ENCODE measurements around the gene NRL. TPM values are rescaled to one million over a fixed set of nuclear protein-coding genes. Genes with fewer than 3 reads are reported as not detected.

NRL gene
- total RNA-seq, 1 experiment from 2014 or later = 0.66 TPM

DNA sequence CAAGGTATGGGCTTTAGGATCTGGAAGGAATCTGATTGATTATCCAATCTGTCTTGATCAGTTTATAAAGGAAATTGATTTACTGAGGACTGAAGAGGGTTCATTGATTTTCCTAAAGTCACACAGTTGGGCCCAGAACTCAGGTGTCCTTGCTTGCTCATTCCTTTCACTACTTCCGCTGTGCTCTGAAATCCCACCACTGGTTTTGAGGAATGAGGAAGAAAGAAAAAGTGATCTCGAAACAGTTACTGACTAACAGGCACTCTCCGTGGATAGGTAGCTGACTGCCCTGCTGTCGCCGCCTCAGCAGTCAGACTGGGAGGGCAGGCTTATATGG is 15.6 kb upstream of the NRL start, which contains the start of gene FITM1 (continued):
- TF ChIP-seq, protein P1, sequence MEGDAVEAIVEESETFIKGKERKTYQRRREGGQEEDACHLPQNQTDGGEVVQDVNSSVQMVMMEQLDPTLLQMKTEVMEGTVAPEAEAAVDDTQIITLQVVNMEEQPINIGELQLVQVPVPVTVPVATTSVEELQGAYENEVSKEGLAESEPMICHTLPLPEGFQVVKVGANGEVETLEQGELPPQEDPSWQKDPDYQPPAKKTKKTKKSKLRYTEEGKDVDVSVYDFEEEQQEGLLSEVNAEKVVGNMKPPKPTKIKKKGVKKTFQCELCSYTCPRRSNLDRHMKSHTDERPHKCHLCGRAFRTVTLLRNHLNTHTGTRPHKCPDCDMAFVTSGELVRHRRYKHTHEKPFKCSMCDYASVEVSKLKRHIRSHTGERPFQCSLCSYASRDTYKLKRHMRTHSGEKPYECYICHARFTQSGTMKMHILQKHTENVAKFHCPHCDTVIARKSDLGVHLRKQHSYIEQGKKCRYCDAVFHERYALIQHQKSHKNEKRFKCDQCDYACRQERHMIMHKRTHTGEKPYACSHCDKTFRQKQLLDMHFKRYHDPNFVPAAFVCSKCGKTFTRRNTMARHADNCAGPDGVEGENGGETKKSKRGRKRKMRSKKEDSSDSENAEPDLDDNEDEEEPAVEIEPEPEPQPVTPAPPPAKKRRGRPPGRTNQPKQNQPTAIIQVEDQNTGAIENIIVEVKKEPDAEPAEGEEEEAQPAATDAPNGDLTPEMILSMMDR (IDR thresholded peaks at IDR 0.05 in 2 of 3, conservative IDR thresholded peaks at IDR 0.05 in 1 of 3; ENCODE audit: borderline replicate concordance in 1 of 3, insufficient read depth in 1 of 3, low read depth in 2 of 3, low read length in 2 of 3) = no peak
- no peak for TF ChIP-seq ELF1 (IDR thresholded peaks at IDR 0.05; ENCODE audit: borderline replicate concordance, low read depth)

DNA sequence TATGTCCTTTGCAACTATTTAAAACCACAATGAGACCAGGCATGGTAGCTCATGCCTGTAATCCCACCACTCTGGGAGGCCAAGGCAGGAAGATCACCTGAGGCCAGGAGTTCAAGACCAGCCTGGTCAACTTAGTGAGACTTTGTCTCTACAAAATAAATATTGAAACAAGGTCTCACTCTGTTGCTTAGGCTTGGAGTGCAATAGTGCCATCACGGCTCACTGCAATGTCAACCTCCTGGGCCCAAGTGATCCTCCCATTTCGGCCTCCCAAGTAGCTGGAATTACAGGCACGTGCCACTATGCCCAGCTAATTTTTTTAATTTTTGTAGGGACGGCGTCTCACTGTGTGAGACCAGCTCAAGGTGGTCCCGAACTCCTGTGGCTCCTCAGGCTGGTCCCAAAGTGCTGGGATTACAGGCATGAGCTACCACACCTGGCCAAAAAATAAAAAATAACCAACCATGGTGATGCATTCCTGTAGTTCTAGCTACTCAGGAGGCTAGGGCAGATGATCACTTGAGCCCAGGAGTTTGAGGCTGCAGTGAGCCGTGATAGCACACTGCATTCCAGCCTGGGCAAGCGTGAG is 14.8 kb upstream of the NRL start:
- ChIA-PET RAD21 (ENCODE audit: low non-redundant PET in 1 of 2, low total read pairs in 2 of 2, uncharacterized antibody in 2 of 2, unreplicated experiment in 2 of 2) (no interaction called here), POLR2A (interaction anchor here (1.2 to 3.0 kb wide), 2 partner anchors 15 to 35 kb away, joined by 3 to 8 read pairs; partner anchors contain the start of genes DCAF11, NRL and PCK2), CTCF (interaction anchor here (1.2 kb wide), 1 partner anchor 21 kb away, joined by 3 read pairs; no protein-coding TSS in a partner anchor)
- intact Hi-C loops (cut with micrococcal nuclease) = no loop called here
- no peak overlapping the region for H3K9ac ChIP-seq (ENCODE audit: low read length)
- no peaks in the 10 kb centered on the region for H3K27me3 ChIP-seq (ENCODE audit: insufficient read depth, low read length)
- H2AFZ ChIP-seq (ENCODE audit: low read depth, low read length, poor library complexity, severe bottlenecking) = no peak overlapping the region
- H3K4me2 ChIP-seq (ENCODE audit: low read length) = no peak overlapping the region
- no peaks in the 10 kb centered on the region for H4K20me1 ChIP-seq (ENCODE audit: insufficient read depth)
- no peak overlapping the region for H3K4me3 ChIP-seq (replicated peaks in 1 of 2; ENCODE audit: low read depth in 1 of 2, low read length in 2 of 2)
- no peaks in the 10 kb centered on the region for H3K4me1 ChIP-seq (ENCODE audit: control insufficient read depth in 1 of 2, insufficient read depth in 2 of 2, low read length in 2 of 2)
- no TSS peak for BruUV-seq (replicated peaks)
- no peak overlapping the region for H3K27ac ChIP-seq (ENCODE audit: low read depth, low read length)
- ATAC-seq = no peak
- DNase-seq (ENCODE audit: low read depth, low spot score) = no peak
- TF ChIP-seq SIN3A (IDR thresholded peaks at IDR 0.05; ENCODE audit: low read depth) = no peak
- no peaks in the 10 kb centered on the region for H3K9me2 ChIP-seq (ENCODE audit: insufficient read depth)
- no peaks in the 10 kb centered on the region for H3K79me2 ChIP-seq (ENCODE audit: insufficient read depth, low read length)
- no peaks in the 10 kb centered on the region for H3K36me3 ChIP-seq (ENCODE audit: control insufficient read depth in 1 of 2, insufficient read depth in 2 of 2, low read length in 2 of 2)
- no peaks in the 10 kb centered on the region for H3K9me3 ChIP-seq (ENCODE audit: control insufficient read depth in 1 of 2, insufficient read depth in 1 of 2, low read depth in 1 of 2, low read length in 2 of 2)

DNA sequence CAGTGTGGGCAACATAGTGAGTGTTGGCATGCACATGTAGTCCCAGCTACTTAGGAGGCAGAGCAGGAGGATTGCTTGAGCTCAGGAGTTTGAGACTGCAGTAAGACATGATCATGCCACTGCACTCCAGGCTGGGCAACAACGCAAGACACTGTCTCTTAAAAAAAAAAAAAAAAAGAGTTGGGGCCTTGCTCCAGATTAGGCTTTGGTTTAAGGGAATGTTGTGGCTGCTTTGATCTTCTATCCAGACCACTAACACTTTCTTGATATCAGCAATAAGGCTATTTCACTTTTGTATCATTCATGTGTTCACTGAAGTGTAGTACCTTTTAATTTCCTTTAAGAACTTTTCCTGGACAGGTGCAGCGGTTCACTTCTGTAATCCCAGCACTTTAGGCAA is 12.9 kb upstream of the NRL start:
- Histone ChIP-seq H3K9me2 (ENCODE audit: insufficient read depth) (no peaks in the 10 kb centered on the region), H3K4me3 (replicated peaks in 1 of 2; ENCODE audit: low read depth in 1 of 2, low read length in 2 of 2) (no peak overlapping the region), H3K79me2 (ENCODE audit: insufficient read depth, low read length) (no peaks in the 10 kb centered on the region), H3K9me3 (ENCODE audit: control insufficient read depth in 1 of 2, insufficient read depth in 1 of 2, low read depth in 1 of 2, low read length in 2 of 2) (no peaks in the 10 kb centered on the region), H3K27ac (ENCODE audit: low read depth, low read length) (no peak overlapping the region), H3K9ac (ENCODE audit: low read length) (no peak overlapping the region), H3K4me2 (ENCODE audit: low read length) (no peak overlapping the region), H2AFZ (ENCODE audit: low read depth, low read length, poor library complexity, severe bottlenecking) (no peak overlapping the region), H4K20me1 (ENCODE audit: insufficient read depth) (no peaks in the 10 kb centered on the region), H3K27me3 (ENCODE audit: insufficient read depth, low read length) (no peaks in the 10 kb centered on the region), H3K36me3 (ENCODE audit: control insufficient read depth in 1 of 2, insufficient read depth in 2 of 2, low read length in 2 of 2) (peaks cover 0 to 3% of the 10 kb centered on the region in 2 experiments; a peak in 2 of 4 replicates), H3K4me1 (ENCODE audit: control insufficient read depth in 1 of 2, insufficient read depth in 2 of 2, low read length in 2 of 2) (no peaks in the 10 kb centered on the region)
- DNase-seq (ENCODE audit: low read depth, low spot score) = no peak
- ChIA-PET RAD21 (ENCODE audit: low non-redundant PET in 1 of 2, low total read pairs in 2 of 2, uncharacterized antibody in 2 of 2, unreplicated experiment in 2 of 2) (interaction anchor here in 1 of 2 experiments (0.7 kb wide), 1 partner anchor 14 kb away, joined by 3 read pairs; no protein-coding TSS in a partner anchor), CTCF (interaction anchor here (0.8 kb wide), 1 partner anchor 70 kb away, joined by 3 read pairs; no protein-coding TSS in a partner anchor), POLR2A (interaction anchor here (0.6 to 1.9 kb wide), 3 partner anchors 8 to 27 kb away, joined by 3 to 8 read pairs (median 5); partner anchors contain the start of genes EMC9 and PSME1)
- BruUV-seq (replicated peaks) = no TSS peak
- no peak for ATAC-seq
- intact Hi-C loops (cut with micrococcal nuclease) = no loop called here
- TF ChIP-seq CBX3 (IDR thresholded peaks at IDR 0.05; ENCODE audit: low read depth) = no peak
- TF ChIP-seq, protein P2, sequence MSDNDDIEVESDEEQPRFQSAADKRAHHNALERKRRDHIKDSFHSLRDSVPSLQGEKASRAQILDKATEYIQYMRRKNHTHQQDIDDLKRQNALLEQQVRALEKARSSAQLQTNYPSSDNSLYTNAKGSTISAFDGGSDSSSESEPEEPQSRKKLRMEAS (IDR thresholded peaks at IDR 0.05) = no peak
- TF ChIP-seq, protein P1 (IDR thresholded peaks at IDR 0.05 in 2 of 3, conservative IDR thresholded peaks at IDR 0.05 in 1 of 3; ENCODE audit: borderline replicate concordance in 1 of 3, insufficient read depth in 1 of 3, low read depth in 2 of 3, low read length in 2 of 3) = no peak
- no peak for TF ChIP-seq ZNF274 (IDR thresholded peaks at IDR 0.05; ENCODE audit: low read depth, low read length)
- TF ChIP-seq JUND (IDR thresholded peaks at IDR 0.05) = no peak
- no peak for TF ChIP-seq SIN3A (IDR thresholded peaks at IDR 0.05; ENCODE audit: low read depth)
- no peak for TF ChIP-seq POLR2A (IDR thresholded peaks at IDR 0.05; ENCODE audit: borderline replicate concordance, extremely low read depth, insufficient read depth, insufficient read length)
- TF ChIP-seq ZFX (IDR thresholded peaks at IDR 0.05) = no peak

Data from HCT116 (cell line).